ENCODE data around the gene MAPK1.
"Not testable (repeated sequence)": the region's sequence is repeated elsewhere in the genome, so short reads cannot be mapped to it uniquely, and the experiment has no call there.

Gene MAPK1

DNA sequence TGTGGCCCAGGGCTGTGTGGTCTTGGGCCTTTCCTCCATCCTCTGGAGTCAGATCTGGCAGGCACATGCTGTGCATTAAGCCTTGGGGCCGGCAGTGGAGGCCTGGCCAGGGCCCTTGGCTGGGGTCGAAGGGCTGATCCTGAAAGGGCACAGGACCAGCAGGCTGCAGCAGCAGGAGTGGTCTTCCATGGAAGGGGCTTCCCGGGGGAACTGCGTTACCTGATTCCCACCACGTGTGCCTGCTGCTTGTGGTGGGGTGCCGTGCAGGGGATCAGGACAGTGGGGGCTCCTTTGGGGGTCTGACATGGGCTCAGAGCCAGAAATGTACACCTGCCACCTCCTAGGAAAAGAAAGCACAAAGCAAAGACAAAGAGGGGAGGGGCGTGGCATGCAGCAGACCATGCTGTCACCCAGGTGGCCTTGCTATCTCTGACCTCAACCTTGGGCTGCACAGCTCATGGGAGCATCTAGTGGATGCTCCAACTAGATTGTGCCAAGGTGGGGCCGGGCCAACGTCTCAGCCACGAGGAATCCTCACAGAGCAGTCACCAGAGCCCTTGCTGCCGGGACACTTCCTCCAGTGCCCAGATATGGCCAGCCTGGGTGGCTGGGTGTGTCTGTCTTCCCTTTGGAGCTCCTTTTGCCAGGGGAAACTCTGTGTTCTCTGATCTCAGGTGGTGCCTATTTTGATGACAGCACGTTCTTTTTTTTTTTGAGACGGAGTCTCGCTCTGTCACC, 113.9 kb downstream of the MAPK1 start:
- no peak overlapping the region for H3K4ac ChIP-seq (ENCODE audit: low read depth, low read length)
- no peak overlapping the region for H2AK5ac ChIP-seq (ENCODE audit: low read length)
- no peak overlapping the region for H2BK5ac ChIP-seq (ENCODE audit: low read length)
- H4K8ac ChIP-seq (ENCODE audit: low read depth, low read length) = no peak overlapping the region
- WGBS (ENCODE audit: extremely low coverage, insufficient coverage, low lambda C conversion rate) = no CpG with 5 or more reads among the region's 14 CpGs
- no peak overlapping the region for H2BK15ac ChIP-seq (replicated peaks; ENCODE audit: low read depth)
- DNase-seq = no peak
- H3K79me2 ChIP-seq (ENCODE audit: control insufficient read depth, insufficient read depth, low read length) = no peaks in the 10 kb centered on the region
- H3K4me1 ChIP-seq (ENCODE audit: control insufficient read depth, low read depth, low read length) = no peaks in the 10 kb centered on the region
- no peak overlapping the region for H3K23ac ChIP-seq (ENCODE audit: low read length)
- no peak overlapping the region for H3K18ac ChIP-seq (ENCODE audit: low read length)
- no peak overlapping the region for H3K4me2 ChIP-seq (ENCODE audit: low read length)
- H3K9ac ChIP-seq (ENCODE audit: low read length) = no peak overlapping the region
- H3K79me1 ChIP-seq (ENCODE audit: low read length) = no peaks in the 10 kb centered on the region
- H3K36me3 ChIP-seq (ENCODE audit: control insufficient read depth, insufficient read depth, low read length) = no peaks in the 10 kb centered on the region
- H4K5ac ChIP-seq (ENCODE audit: low read length) = no peak overlapping the region
- no peaks in the 10 kb centered on the region for H3K27me3 ChIP-seq (ENCODE audit: insufficient read depth, low read length, poor library complexity)
- H3K4me3 ChIP-seq (ENCODE audit: low read length) = no peak overlapping the region
- no peak overlapping the region for H2BK120ac ChIP-seq (ENCODE audit: low read depth, low read length)
- H3K56ac ChIP-seq (ENCODE audit: low read length) = no peak overlapping the region
- no peak overlapping the region for H3K27ac ChIP-seq (ENCODE audit: low read depth, low read length)

DNA sequence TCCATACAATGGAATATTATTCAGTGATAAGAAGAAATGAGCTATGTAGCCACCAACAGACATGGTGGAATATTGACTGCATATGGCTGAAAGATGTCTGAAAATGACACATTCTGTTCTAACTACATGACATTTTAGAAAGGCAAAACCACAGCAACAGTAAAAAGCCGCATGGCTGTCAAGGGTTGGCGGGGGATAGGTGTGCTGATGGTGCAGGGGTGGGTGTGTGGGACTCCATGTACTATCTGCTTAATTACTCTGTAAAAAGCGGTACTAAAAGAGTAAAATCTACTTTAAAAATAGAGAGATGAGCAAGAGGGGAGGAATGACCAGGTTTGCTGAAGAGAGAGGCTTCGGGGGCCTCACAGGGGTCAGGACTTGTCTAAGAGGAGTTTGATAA, 115.2 kb downstream of the MAPK1 start:
- Histone ChIP-seq H3K79me1 (ENCODE audit: low read length) (no peaks in the 10 kb centered on the region), H3K4me1 (ENCODE audit: control insufficient read depth, low read depth, low read length) (no peaks in the 10 kb centered on the region), H2BK5ac (ENCODE audit: low read length) (no peak overlapping the region), H3K18ac (ENCODE audit: low read length) (no peak overlapping the region), H2AK5ac (ENCODE audit: low read length) (no peak overlapping the region), H3K9ac (ENCODE audit: low read length) (no peak overlapping the region), H3K56ac (ENCODE audit: low read length) (no peak overlapping the region), H4K5ac (ENCODE audit: low read length) (no peak overlapping the region), H3K36me3 (ENCODE audit: control insufficient read depth, insufficient read depth, low read length) (no peaks in the 10 kb centered on the region), H3K4ac (ENCODE audit: low read depth, low read length) (no peak overlapping the region), H3K27me3 (ENCODE audit: insufficient read depth, low read length, poor library complexity) (no peaks in the 10 kb centered on the region), H2BK15ac (replicated peaks; ENCODE audit: low read depth) (no peak overlapping the region), H3K79me2 (ENCODE audit: control insufficient read depth, insufficient read depth, low read length) (no peaks in the 10 kb centered on the region), H3K4me3 (ENCODE audit: low read length) (no peak overlapping the region), H3K4me2 (ENCODE audit: low read length) (no peak overlapping the region), H3K23ac (ENCODE audit: low read length) (no peak overlapping the region), H4K8ac (ENCODE audit: low read depth, low read length) (no peak overlapping the region), H3K27ac (ENCODE audit: low read depth, low read length) (no peak overlapping the region), H2BK120ac (ENCODE audit: low read depth, low read length) (no peak overlapping the region)
- WGBS (ENCODE audit: extremely low coverage, insufficient coverage, low lambda C conversion rate) = no CpG with 5 or more reads among the region's 4 CpGs
- DNase-seq = no peak

DNA sequence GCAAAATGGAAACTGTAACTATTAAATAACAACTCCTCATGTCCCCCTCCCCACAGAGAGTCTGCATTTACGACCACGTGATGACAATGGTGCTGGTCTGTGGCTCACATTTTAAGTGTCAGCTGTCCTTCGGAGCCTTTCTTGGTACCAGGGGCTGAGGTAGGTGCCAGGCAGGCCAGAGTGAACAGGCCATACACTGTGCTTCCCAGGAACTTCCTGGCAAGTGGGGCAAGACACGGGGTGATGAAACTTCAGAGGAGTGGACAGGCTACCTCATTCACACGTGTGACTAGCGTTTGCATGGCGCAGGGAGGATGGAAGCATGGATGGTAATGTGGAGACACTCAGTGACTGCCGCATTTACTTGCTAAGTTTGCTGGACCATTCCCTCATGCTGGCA, 121.5 kb downstream of the MAPK1 start:
- Histone ChIP-seq H4K8ac (ENCODE audit: low read depth, low read length) (no peak overlapping the region), H3K56ac (ENCODE audit: low read length) (no peak overlapping the region), H2BK15ac (replicated peaks; ENCODE audit: low read depth) (no peak overlapping the region), H3K4me1 (ENCODE audit: control insufficient read depth, low read depth, low read length) (no peaks in the 10 kb centered on the region), H3K4me3 (ENCODE audit: low read length) (no peak overlapping the region), H3K79me2 (ENCODE audit: control insufficient read depth, insufficient read depth, low read length) (no peaks in the 10 kb centered on the region), H3K9ac (ENCODE audit: low read length) (no peak overlapping the region), H3K18ac (ENCODE audit: low read length) (no peak overlapping the region), H2BK120ac (ENCODE audit: low read depth, low read length) (no peak overlapping the region), H2BK5ac (ENCODE audit: low read length) (no peak overlapping the region), H3K4me2 (ENCODE audit: low read length) (no peak overlapping the region), H3K79me1 (ENCODE audit: low read length) (no peaks in the 10 kb centered on the region), H2AK5ac (ENCODE audit: low read length) (no peak overlapping the region), H3K36me3 (ENCODE audit: control insufficient read depth, insufficient read depth, low read length) (no peaks in the 10 kb centered on the region), H3K27ac (ENCODE audit: low read depth, low read length) (no peak overlapping the region), H3K4ac (ENCODE audit: low read depth, low read length) (no peak overlapping the region), H4K5ac (ENCODE audit: low read length) (no peak overlapping the region), H3K23ac (ENCODE audit: low read length) (no peak overlapping the region), H3K27me3 (ENCODE audit: insufficient read depth, low read length, poor library complexity) (no peaks in the 10 kb centered on the region)
- WGBS (ENCODE audit: extremely low coverage, insufficient coverage, low lambda C conversion rate) = no CpG with 5 or more reads among the region's 8 CpGs
- DNase-seq = no peak

DNA sequence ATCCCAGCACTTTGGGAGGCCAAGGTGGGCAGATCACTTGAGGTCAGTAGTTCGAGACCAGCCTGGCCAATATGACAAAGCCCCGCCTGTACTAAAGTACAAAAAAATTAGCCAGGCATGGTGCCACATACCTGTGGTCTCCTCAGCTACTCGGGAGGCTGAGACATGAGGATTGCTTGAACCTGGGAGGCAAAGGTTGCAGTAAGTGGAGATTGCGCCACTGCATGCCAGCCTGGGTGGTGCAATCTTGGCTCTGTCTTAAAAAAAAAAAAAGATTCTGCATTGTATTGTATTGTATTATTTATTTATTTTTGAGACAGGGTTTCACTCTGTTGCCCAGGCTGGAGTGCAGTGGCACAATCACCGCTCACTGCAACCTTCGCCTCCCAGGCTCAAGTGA, 122.5 kb downstream of the MAPK1 start:
- not testable (repeated sequence) for H3K79me1 ChIP-seq (ENCODE audit: low read length); H3K27ac ChIP-seq (ENCODE audit: low read depth, low read length); H3K56ac ChIP-seq (ENCODE audit: low read length); H3K4ac ChIP-seq (ENCODE audit: low read depth, low read length); H2BK120ac ChIP-seq (ENCODE audit: low read depth, low read length); H3K18ac ChIP-seq (ENCODE audit: low read length); H4K5ac ChIP-seq (ENCODE audit: low read length); H4K8ac ChIP-seq (ENCODE audit: low read depth, low read length); DNase-seq; H2BK15ac ChIP-seq (replicated peaks; ENCODE audit: low read depth); H3K27me3 ChIP-seq (ENCODE audit: insufficient read depth, low read length, poor library complexity); H2BK5ac ChIP-seq (ENCODE audit: low read length); H3K79me2 ChIP-seq (ENCODE audit: control insufficient read depth, insufficient read depth, low read length); H3K4me3 ChIP-seq (ENCODE audit: low read length); H3K4me2 ChIP-seq (ENCODE audit: low read length); H3K9ac ChIP-seq (ENCODE audit: low read length); H2AK5ac ChIP-seq (ENCODE audit: low read length); H3K36me3 ChIP-seq (ENCODE audit: control insufficient read depth, insufficient read depth, low read length); H3K4me1 ChIP-seq (ENCODE audit: control insufficient read depth, low read depth, low read length); H3K23ac ChIP-seq (ENCODE audit: low read length)
- WGBS (ENCODE audit: extremely low coverage, insufficient coverage, low lambda C conversion rate) = no CpG with 5 or more reads among the region's 6 CpGs

DNA sequence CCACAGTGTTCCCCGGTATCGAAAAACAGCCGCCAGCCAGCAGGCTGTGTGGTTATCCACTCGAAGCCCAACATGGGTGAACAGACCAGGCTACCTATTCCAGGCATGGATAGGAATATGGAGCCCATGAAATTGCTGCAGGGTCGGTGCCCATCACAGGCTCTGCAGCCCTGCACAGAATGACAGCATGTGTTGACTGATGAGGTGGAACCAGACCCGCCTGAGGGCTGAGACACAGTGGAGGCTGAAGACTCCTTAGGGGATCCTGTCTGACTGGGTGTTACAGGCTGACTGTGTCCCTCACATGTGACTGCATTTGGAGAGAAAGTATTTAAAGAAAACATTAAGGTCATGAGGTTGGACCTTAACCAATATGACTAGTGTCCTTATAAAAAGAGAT, 125.7 kb downstream of the MAPK1 start:
- Histone ChIP-seq H4K8ac (ENCODE audit: low read depth, low read length) (no peak overlapping the region), H3K18ac (ENCODE audit: low read length) (no peak overlapping the region), H3K9ac (ENCODE audit: low read length) (no peak overlapping the region), H3K23ac (ENCODE audit: low read length) (no peak overlapping the region), H3K4me1 (ENCODE audit: control insufficient read depth, low read depth, low read length) (no peaks in the 10 kb centered on the region), H3K4ac (ENCODE audit: low read depth, low read length) (no peak overlapping the region), H2BK15ac (replicated peaks; ENCODE audit: low read depth) (no peak overlapping the region), H3K27ac (ENCODE audit: low read depth, low read length) (no peak overlapping the region), H3K56ac (ENCODE audit: low read length) (no peak overlapping the region), H2AK5ac (ENCODE audit: low read length) (no peak overlapping the region), H2BK5ac (ENCODE audit: low read length) (no peak overlapping the region), H3K27me3 (ENCODE audit: insufficient read depth, low read length, poor library complexity) (no peaks in the 10 kb centered on the region), H3K4me2 (ENCODE audit: low read length) (no peak overlapping the region), H3K4me3 (ENCODE audit: low read length) (no peak overlapping the region), H2BK120ac (ENCODE audit: low read depth, low read length) (no peak overlapping the region), H3K79me1 (ENCODE audit: low read length) (no peaks in the 10 kb centered on the region), H3K79me2 (ENCODE audit: control insufficient read depth, insufficient read depth, low read length) (no peaks in the 10 kb centered on the region), H4K5ac (ENCODE audit: low read length) (no peak overlapping the region), H3K36me3 (ENCODE audit: control insufficient read depth, insufficient read depth, low read length) (no peaks in the 10 kb centered on the region)
- no CpG with 5 or more reads among the region's 6 CpGs for WGBS (ENCODE audit: extremely low coverage, insufficient coverage, low lambda C conversion rate)
- DNase-seq = no peak

DNA sequence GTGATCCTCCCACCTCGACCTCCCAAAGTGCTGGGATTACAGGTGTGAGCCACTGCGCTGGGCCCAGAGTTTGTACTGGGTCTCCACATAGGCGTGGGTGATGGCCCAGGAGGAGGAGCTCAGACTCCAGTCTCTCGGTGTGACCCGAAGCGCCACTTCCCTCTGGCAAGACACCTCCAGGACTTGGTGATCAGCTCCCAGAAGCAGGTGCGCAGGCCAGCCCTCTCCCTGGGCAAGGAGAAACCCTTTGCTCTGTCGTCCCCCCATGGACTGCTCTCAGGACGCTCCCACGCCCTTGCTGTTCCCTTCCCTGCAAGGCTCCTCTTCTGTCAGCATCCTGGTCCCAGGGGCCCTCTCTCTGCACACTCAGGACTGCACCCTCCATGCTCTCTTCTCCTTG, 126.4 kb downstream of the MAPK1 start:
- H3K27me3 ChIP-seq (ENCODE audit: insufficient read depth, low read length, poor library complexity) = no peaks in the 10 kb centered on the region
- no peak overlapping the region for H3K18ac ChIP-seq (ENCODE audit: low read length)
- H3K4me2 ChIP-seq (ENCODE audit: low read length) = no peak overlapping the region
- WGBS (ENCODE audit: extremely low coverage, insufficient coverage, low lambda C conversion rate) = no CpG with 5 or more reads among the region's 10 CpGs
- no peak overlapping the region for H2BK120ac ChIP-seq (ENCODE audit: low read depth, low read length)
- no peak overlapping the region for H2BK5ac ChIP-seq (ENCODE audit: low read length)
- H3K4me3 ChIP-seq (ENCODE audit: low read length) = no peak overlapping the region
- H3K4me1 ChIP-seq (ENCODE audit: control insufficient read depth, low read depth, low read length) = no peaks in the 10 kb centered on the region
- no peak overlapping the region for H2AK5ac ChIP-seq (ENCODE audit: low read length)
- no peak overlapping the region for H3K23ac ChIP-seq (ENCODE audit: low read length)
- no peak overlapping the region for H4K8ac ChIP-seq (ENCODE audit: low read depth, low read length)
- no peaks in the 10 kb centered on the region for H3K79me2 ChIP-seq (ENCODE audit: control insufficient read depth, insufficient read depth, low read length)
- no peaks in the 10 kb centered on the region for H3K79me1 ChIP-seq (ENCODE audit: low read length)
- H3K9ac ChIP-seq (ENCODE audit: low read length) = no peak overlapping the region
- H3K4ac ChIP-seq (ENCODE audit: low read depth, low read length) = no peak overlapping the region
- no peak for DNase-seq
- no peak overlapping the region for H2BK15ac ChIP-seq (replicated peaks; ENCODE audit: low read depth)
- no peak overlapping the region for H4K5ac ChIP-seq (ENCODE audit: low read length)
- H3K36me3 ChIP-seq (ENCODE audit: control insufficient read depth, insufficient read depth, low read length) = no peaks in the 10 kb centered on the region
- H3K27ac ChIP-seq (ENCODE audit: low read depth, low read length) = no peak overlapping the region
- no peak overlapping the region for H3K56ac ChIP-seq (ENCODE audit: low read length)

All from mesendoderm (in vitro differentiated cells).